ENCODE results near the gene SBNO2.

GRCh38 chr19:1151037-1151724 is 22.9 kb downstream of the SBNO2 start:
- TF ChIP-seq CTCF (IDR thresholded peaks at IDR 0.05 in 2 of 3, conservative IDR thresholded peaks at IDR 0.05 in 1 of 3; ENCODE audit: insufficient read depth in 2 of 3, low read depth in 1 of 3, low read length in 3 of 3), result no peak
- TF ChIP-seq ZNF184 (CRISPR knock-in tag; IDR thresholded peaks at IDR 0.05), result no peak
- no peak for TF ChIP-seq ZNF75A (CRISPR knock-in tag; IDR thresholded peaks at IDR 0.05)
- no peak for TF ChIP-seq ELK1 (CRISPR knock-in tag; IDR thresholded peaks at IDR 0.05)
- no peak for TF ChIP-seq HES1 (IDR thresholded peaks at IDR 0.05; ENCODE audit: low read depth)
